Sigmoid colon (tissue), 3 donors: Measurements from ENCODE around the gene ANTXRL.

ENCODE experiments used
- CTCF ChIP-seq, 4 experiments: fragments of 450-650 bp in 3 of 4; fragments of 200-600 bp in 1 of 4; IDR thresholded peaks; one replicate each; pipeline ENCODE4 v1.5.1; 2016 to 2019; ENCODE audit warnings: antibody characterized with exemption in 4 of 4, mild to moderate bottlenecking in 3 of 4, moderate library complexity in 2 of 4
- POLR2A ChIP-seq, 2 donors: fragments of 450-650 bp; IDR thresholded peaks; one replicate each; pipeline ENCODE4 v1.6.1; 2016; ENCODE audit warnings: antibody characterized with exemption in 2 of 2, mild to moderate bottlenecking in 2 of 2, moderate library complexity in 2 of 2

DNA sequence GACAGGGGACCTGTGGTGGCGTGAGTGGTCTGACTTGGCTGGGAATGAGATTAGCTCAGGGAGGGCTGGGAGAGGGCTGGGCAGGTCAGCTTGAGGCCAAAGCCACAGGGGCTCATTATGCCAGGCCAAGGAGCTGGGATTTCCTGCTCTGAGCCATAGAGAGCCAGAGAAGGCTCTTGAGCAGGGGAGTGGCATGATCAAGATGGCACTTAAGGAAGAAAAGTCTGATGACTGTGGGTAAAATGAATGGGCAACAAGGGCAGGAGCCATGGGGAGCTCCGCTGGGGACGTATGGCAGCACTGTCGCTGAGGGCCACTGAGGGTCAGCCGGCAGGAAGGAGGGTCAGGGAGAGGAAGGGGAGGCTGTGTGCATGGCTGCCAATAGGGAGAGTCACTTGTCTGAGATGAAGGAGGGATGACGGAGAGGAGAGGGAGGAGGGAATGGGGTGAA lies 5.8 kb downstream of the ANTXRL start:
- no peak for TF ChIP-seq POLR2A (IDR thresholded peaks at IDR 0.05)
- TF ChIP-seq CTCF (IDR thresholded peaks at IDR 0.05) = no peak
